UCSD-AML1 (cell line): Measurements from ENCODE around the gene ISOC1.

Experiments used
- DNase-seq: peaks from one replicate; lab custom pipeline; 2025; ENCODE audit not compliant: unreplicated experiment; lab: John Stamatoyannopoulos, UW

The ISOC1 gene

DNA sequence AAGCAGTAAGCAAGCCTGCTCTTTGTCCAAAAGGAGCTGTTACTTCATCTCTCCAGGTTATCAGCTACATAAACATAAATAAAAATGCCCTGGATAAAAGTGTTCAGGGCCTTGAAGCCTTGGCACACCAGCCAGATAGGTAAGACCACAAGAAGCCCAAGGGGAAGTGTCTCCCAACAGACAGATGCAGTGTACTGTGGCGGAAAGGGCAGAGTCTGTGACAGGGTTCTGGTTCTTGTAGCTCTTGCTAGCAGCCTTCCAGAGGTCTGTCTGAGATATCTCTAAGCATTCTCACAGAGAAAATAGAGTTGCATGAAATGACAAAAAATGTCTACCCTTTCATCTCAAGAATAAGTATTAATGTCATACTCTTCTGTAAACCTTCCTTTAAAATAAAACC is 30.1 kb downstream of the ISOC1 start:
- no peak for DNase-seq

DNA sequence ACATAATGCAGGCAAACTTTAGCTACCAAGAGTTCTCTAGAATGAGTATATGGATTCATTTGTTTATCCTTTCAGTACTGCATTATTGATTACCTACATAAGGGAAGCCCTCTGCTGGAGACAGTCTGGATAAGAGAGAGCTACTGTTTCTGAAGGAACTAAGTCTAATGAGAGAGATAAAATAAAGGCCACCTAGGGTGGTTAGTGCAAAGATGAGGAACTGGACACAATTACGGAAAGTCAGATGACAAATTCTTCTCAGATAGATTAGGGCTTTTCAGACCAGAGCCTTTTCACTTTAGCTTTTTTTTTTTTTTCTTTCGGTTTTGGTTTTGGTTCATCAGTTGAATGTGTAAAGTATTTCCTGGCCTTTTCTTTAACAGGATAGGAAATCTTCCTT is 31.3 kb downstream of the ISOC1 start:
- DNase-seq: no peak

DNA sequence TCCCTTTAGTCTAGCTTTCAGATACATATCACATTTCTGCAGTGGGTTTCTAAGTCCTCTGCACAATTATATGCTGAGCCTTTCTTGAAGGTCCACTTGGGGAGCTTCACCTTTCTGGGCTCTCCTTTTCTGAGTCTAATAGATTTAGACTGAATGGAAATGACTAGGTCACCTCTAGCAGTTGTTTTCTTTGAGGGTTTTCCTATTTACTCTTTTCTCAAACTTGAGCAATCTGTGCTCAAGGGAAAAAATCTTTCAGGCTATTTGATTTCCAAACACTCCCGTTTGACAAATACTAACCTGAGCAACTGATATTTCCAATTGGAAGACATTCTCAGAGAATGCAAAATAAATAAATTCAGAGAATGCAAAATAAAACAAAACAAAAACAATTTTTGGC is 39.0 kb downstream of the ISOC1 start:
- no peak for DNase-seq

DNA sequence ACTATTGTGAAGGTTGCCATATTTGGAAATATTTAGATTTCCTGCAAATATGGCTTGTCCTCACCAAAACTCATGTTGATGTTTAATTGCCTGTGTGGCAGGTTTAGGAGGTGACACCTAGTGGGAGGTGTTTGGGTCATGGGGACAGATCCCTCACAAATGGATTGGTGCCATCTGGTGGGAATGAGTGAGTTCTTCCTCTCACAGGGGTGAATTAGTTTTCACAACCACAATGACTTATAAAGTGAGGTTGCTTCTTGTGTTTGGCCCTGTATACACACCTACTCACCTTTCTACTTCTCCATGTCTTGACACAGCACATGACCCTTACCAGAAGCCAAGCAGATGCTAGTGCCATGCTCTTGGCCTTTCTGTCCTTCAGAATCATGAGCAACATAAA is 41.1 kb downstream of the ISOC1 start:
- DNase-seq: no peak

DNA sequence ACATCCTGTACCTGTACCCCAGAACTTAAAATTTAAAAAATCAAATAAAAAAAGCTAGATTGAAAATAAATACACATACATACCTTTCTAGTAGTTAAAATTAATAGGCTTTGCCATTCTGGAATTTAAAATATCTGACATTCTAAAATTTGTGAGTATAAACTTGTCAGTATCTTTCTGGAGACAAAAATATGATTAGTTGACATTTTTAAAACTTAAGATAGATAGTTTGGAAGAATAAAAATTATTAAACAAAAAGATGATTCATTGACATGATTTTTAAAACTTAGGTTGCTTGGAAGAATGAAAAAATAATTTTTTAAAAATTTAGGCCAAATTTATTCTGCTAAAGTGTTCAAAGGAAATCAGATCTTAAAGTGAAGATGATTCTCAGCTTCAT is 43.1 kb downstream of the ISOC1 start:
- DNase-seq: no peak

DNA sequence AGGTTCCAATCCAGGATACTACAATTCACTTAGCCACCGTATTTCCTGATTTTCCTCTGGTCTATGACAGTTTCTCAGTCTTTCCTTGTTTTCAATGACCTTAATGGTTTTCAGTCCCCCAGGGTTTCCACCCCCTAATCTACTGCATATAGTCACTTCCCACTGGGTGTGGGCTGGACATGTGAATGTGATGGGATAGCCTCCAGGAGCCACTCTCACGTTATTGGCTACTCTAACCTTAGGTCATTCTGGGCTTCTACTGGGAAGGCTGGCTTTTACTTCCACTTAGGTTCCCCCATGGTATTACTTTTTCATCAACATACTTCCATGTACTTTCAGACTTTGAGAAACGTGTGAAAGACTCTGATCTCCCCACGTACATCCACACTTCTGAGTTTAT is 46.5 kb downstream of the ISOC1 start:
- no peak for DNase-seq

DNA sequence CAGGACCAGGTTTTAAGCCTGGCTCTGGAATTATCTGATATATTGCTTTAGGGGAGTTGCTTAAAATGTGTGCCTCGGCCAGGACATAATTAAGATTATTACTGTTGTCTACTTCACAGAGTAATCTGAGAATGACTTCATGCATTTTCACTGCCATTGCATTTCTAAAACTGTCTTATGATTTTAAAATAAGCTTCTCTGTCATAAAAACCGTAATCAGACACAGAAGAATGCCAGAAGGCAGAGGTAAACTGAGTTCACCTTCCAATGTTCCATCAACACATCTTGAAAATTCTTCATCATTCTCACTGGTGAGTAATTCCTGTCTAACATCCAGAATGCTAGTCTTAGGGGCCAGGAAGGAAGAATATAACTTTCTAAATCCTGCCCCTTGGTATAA is 47.1 kb downstream of the ISOC1 start:
- no peak for DNase-seq

DNA sequence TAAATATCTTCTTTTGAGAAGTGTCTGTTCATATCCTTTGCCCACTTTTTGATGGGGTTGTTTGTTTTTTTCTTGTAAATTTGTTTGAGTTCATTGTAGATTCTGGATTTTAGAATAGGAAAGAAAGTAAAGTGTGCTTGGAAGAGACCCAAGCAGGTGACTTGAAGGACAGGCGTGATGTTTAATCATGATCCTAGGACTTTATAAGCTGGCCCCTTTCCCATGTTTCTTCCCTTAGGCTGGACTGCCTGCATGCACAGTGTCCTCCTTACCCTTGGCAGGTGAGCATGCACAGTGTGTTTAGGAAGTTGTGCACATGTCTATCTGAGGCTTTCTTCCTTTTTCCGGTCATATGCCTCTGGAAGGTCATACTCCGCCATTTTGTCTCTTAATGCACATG is 61.3 kb downstream of the ISOC1 start:
- DNase-seq: no peak

DNA sequence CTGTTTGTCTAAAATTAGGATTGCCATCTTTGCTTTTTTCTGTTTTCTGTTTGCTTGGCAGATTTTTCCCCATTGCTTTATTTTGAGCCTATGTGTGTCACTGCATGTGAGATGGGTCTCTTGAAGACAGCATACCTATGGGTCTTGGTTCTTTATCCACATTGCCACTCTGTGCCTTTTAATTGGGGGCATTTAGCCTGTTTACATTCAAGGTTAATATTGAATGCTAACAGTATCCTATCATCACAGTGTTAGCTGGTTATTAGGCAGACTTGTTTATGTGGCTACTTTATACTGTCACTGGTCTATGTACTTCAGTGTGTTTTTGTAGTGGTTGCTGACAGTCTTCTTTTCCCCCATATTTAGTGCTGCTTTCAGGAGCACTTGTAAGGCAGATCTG is 67.3 kb downstream of the ISOC1 start:
- DNase-seq: no peak
